ENCODE results near the gene MRPL2.

The MRPL2 gene

GRCh38 chr6:43020052-43020705 lies 39.1 kb downstream of the MRPL2 start:
- no peak for DNase-seq (ENCODE audit: low read depth)

GRCh38 chr6:43019152-43019551 lies 40.1 kb downstream of the MRPL2 start:
- no peak for DNase-seq (ENCODE audit: low read depth)

- DNase-seq (ENCODE audit: low read depth): no peak
Observed at GRCh38 chr6:43016943-43017334, 42.3 kb downstream of the MRPL2 start.

- no peak for DNase-seq (ENCODE audit: low read depth)
Observed at GRCh38 chr6:43016176-43016942, 42.9 kb downstream of the MRPL2 start.

GRCh38 chr6:43014434-43014909 lies 44.8 kb downstream of the MRPL2 start:
- DNase-seq (ENCODE audit: low read depth): no peak

- DNase-seq (ENCODE audit: low read depth): peak; percentile 99
Observed at GRCh38 chr6:43013843-43014433, 45.3 kb downstream of the MRPL2 start, which contains the start of the genes KLHDC3 and MEA1. Gene KLHDC3 (plus strand): TSS chr6:43014249. CDS start chr6:43017193, 2,944 bp downstream. Gene MEA1 (minus strand): TSS chr6:43013946. CDS start chr6:43013813, 133 bp downstream.

- DNase-seq (ENCODE audit: low read depth): no peak
Observed at GRCh38 chr6:43013097-43013842, 46.0 kb downstream of the MRPL2 start.

GRCh38 chr6:43012364-43012763 lies 46.9 kb downstream of the MRPL2 start:
- DNase-seq (ENCODE audit: low read depth): no peak

- no peak for DNase-seq (ENCODE audit: low read depth)
Observed at GRCh38 chr6:43011207-43011606, 48.0 kb downstream of the MRPL2 start.

- DNase-seq (ENCODE audit: low read depth): no peak
Observed at GRCh38 chr6:43009124-43009523, 50.1 kb downstream of the MRPL2 start.

- no peak for DNase-seq (ENCODE audit: low read depth)
Observed at GRCh38 chr6:43007126-43007525, 52.1 kb downstream of the MRPL2 start.

- DNase-seq (ENCODE audit: low read depth): no peak
Observed at GRCh38 chr6:43006251-43006650, 53.0 kb downstream of the MRPL2 start.

GRCh38 chr6:43005844-43006243 lies 53.4 kb downstream of the MRPL2 start:
- DNase-seq (ENCODE audit: low read depth): no peak

Measured in activated T-cell treated with anti-CD3 and anti-CD28 coated beads for 24 hours (primary cell).